HG03103 (cell line): ENCODE results near the gene SPHK1.

Experiments
- ATAC-seq: cut with Tn5 transposase; IDR thresholded peaks from one replicate; pipeline ENCODE4 v1.9.1; 2021; ENCODE audit warnings: low read depth; ENCODE audit not compliant: unreplicated experiment

The SPHK1 gene

GRCh38 chr17:76405607-76405966 lies 21.2 kb downstream of the SPHK1 start:
- ATAC-seq, result no peak

- ATAC-seq, result no peak
Observed at GRCh38 chr17:76405967-76406647, 21.7 kb downstream of the SPHK1 start.

- no peak for ATAC-seq
Observed at GRCh38 chr17:76407509-76407908, 23.1 kb downstream of the SPHK1 start.

- ATAC-seq, result no peak
Observed at GRCh38 chr17:76408037-76408849, 23.8 kb downstream of the SPHK1 start.

- no peak for ATAC-seq
Observed at GRCh38 chr17:76410328-76410965, 26.0 kb downstream of the SPHK1 start.

- no peak for ATAC-seq
Observed at GRCh38 chr17:76411247-76411646, 26.8 kb downstream of the SPHK1 start.

- no peak for ATAC-seq
Observed at GRCh38 chr17:76414334-76415295, 30.2 kb downstream of the SPHK1 start.

GRCh38 chr17:76415786-76416185 lies 31.4 kb downstream of the SPHK1 start:
- ATAC-seq, result no peak

GRCh38 chr17:76416457-76416856 lies 32.0 kb downstream of the SPHK1 start:
- no peak for ATAC-seq

GRCh38 chr17:76416899-76417298 lies 32.5 kb downstream of the SPHK1 start:
- no peak for ATAC-seq

- ATAC-seq, result no peak
Observed at GRCh38 chr17:76417499-76418143, 33.2 kb downstream of the SPHK1 start.

GRCh38 chr17:76419576-76420260 lies 35.3 kb downstream of the SPHK1 start:
- ATAC-seq, result no peak

GRCh38 chr17:76420356-76421043 lies 36.1 kb downstream of the SPHK1 start:
- no peak for ATAC-seq

GRCh38 chr17:76421044-76421407 lies 36.6 kb downstream of the SPHK1 start:
- no peak for ATAC-seq

- no peak for ATAC-seq
Observed at GRCh38 chr17:76422406-76422805, 38.0 kb downstream of the SPHK1 start.

GRCh38 chr17:76422860-76423259 lies 38.5 kb downstream of the SPHK1 start:
- no peak for ATAC-seq

GRCh38 chr17:76426853-76427252 lies 42.4 kb downstream of the SPHK1 start:
- no peak for ATAC-seq

GRCh38 chr17:76427501-76428231 lies 43.3 kb downstream of the SPHK1 start:
- ATAC-seq, result no peak
